A549 (cell line): Measurements from ENCODE around the gene GBF1. TPM values are rescaled to one million over a fixed set of nuclear protein-coding genes. Genes with fewer than 3 reads are reported as not detected.

ENCODE experiments used
- ATAC-seq, 2 experiments: fragments of 200-7000 bp in 1 of 2; fragments of >200 bp in 1 of 2; cut with Nextera tagmentation in 1 of 2; cut with Tn5 transposase in 1 of 2; 3 replicates each; pipeline versions ENCODE4 v1.8.0 to v1.9.1; 2018 to 2020; ENCODE audit warnings: mild to moderate bottlenecking in 1 of 2, moderate library complexity in 1 of 2
- CTCF ChIA-PET: fragments of 300-600 bp; sonication (Branson Sonifier 250); formaldehyde crosslinking; extraction: SDS; loops from one replicate; lab custom pipeline; 2021; ENCODE audit warnings: antibody characterized with exemption, inconsistent platforms; lab: Yijun Ruan, JAX
- POLR2A ChIA-PET: fragments of 350-600 bp; formaldehyde crosslinking; extraction: SDS; loops from one replicate; lab custom pipeline; 2021; ENCODE audit warnings: antibody characterized with exemption, inconsistent platforms; lab: Yijun Ruan, JAX
- DNase-seq, 2 experiments: peaks; one replicate each; pipeline versions ENCODE4 v3.0.0 to v3.0.0-alpha.2; 2011 to 2016; ENCODE audit warnings: low read depth in 1 of 2, low spot score in 1 of 2
- FAIRE-seq: peaks from 2 replicates; lab custom pipeline; 2011; peaks lifted over from hg19 to GRCh38; lab: Jason Lieb, UNC
- H3K27ac ChIP-seq, 2 experiments: fragments of >200 bp; sonication (Bioruptor Twin); formaldehyde crosslinking; 3 replicates each; pipeline ENCODE4 v1.5.1; 2016 to 2017
- H3K4me1 ChIP-seq: fragments of >200 bp; sonication (Bioruptor Twin); formaldehyde crosslinking; 3 replicates; pipeline ENCODE4 v1.6.1; 2016
- H3K4me2 ChIP-seq: fragments of >200 bp; sonication (Bioruptor Twin); formaldehyde crosslinking; 3 replicates; pipeline ENCODE4 v1.6.1; 2016
- H3K4me3 ChIP-seq: fragments of >200 bp; sonication (Bioruptor Twin); formaldehyde crosslinking; 3 replicates; pipeline ENCODE4 v1.5.1; 2016
- H3K9me3 ChIP-seq: fragments of >200 bp; sonication (Bioruptor Twin); formaldehyde crosslinking; 3 replicates; pipeline ENCODE4 v1.6.1; 2016
- CBX2 ChIP-seq: fragments of 200-600 bp; sonication (generic); IDR thresholded peaks from 2 replicates; pipeline ENCODE4 v1.6.1; 2016; ENCODE audit warnings: low read depth, mild to moderate bottlenecking, borderline replicate concordance
- CHD2 ChIP-seq: fragments of 150-350 bp; IDR thresholded peaks from 2 replicates; pipeline ENCODE4 v1.6.1; 2014; ENCODE audit warnings: low read length; ENCODE audit not compliant: partially characterized antibody
- CHD4 ChIP-seq: fragments of 200-600 bp; sonication (generic); IDR thresholded peaks from 2 replicates; pipeline ENCODE4 v1.6.1; 2016; ENCODE audit warnings: antibody characterized with exemption, mild to moderate bottlenecking, borderline replicate concordance
- FOSB ChIP-seq: fragments of 250-450 bp; sonication (Bioruptor Pico); IDR thresholded peaks from 2 replicates; pipeline ENCODE4 v1.5.0; 2020; ENCODE audit warnings: mild to moderate bottlenecking, moderate library complexity
- HDAC2 ChIP-seq: fragments of 200-600 bp; sonication (generic); IDR thresholded peaks from 2 replicates; pipeline ENCODE4 v1.6.1; 2016
- HEYL ChIP-seq: fragments of 250-450 bp; sonication (Bioruptor Pico); IDR thresholded peaks from 2 replicates; pipeline ENCODE4 v1.8.0; 2021; ENCODE audit warnings: mild to moderate bottlenecking, moderate library complexity
- HOXB13 ChIP-seq: fragments of 250-450 bp; sonication (Bioruptor Pico); IDR thresholded peaks from 2 replicates; pipeline ENCODE4 v1.5.0; 2020; ENCODE audit warnings: low read depth, mild to moderate bottlenecking, moderate library complexity
- MAZ ChIP-seq: fragments of 150-350 bp; IDR thresholded peaks from 2 replicates; pipeline ENCODE4 v1.6.1; 2014; ENCODE audit warnings: antibody characterized with exemption, low read depth, low read length, borderline replicate concordance
- NPAS2 ChIP-seq: fragments of 250-450 bp; sonication (Bioruptor Pico); IDR thresholded peaks from 2 replicates; pipeline ENCODE4 v1.8.0; 2022; ENCODE audit warnings: mild to moderate bottlenecking, moderate library complexity, borderline replicate concordance
- TFCP2L1 ChIP-seq: fragments of 250-450 bp; sonication (Bioruptor Pico); IDR thresholded peaks from 2 replicates; pipeline ENCODE4 v1.5.0; 2021; ENCODE audit warnings: mild to moderate bottlenecking
- WGBS: methylation state at CpG from one replicate; pipeline ENCODE4 v1.1.6; 2017; ENCODE audit errors: missing lambda C conversion rate; 5-methylcytosine and 5-hydroxymethylcytosine counted together
- polyA plus RNA-seq, 4 experiments: library from polyadenylated mRNA; depleted of rRNA in 3 of 4; stranded (reverse); fragments of >200 nt; fragmentation: RNase III in 1 of 4; extraction: RNeasy Plus Mini Kit Qiagen cat#74134 plus additional on column Dnase treatment in 1 of 4; gene quantifications; 2 replicates in 3 of 4; 3 replicates in 1 of 4; pipeline ENCODE4 v1.2.3, GENCODE V29; 2011 to 2017
- TF ChIP-seq, protein P1 (sequence below): fragments of >200 bp; sonication (Bioruptor Twin); formaldehyde crosslinking; IDR thresholded peaks from 2 replicates; pipeline ENCODE4 v1.6.1; 2016
- TF ChIP-seq, protein P2 (sequence below): fragments of 250-450 bp; sonication (Bioruptor Pico); IDR thresholded peaks from 2 replicates; pipeline ENCODE4 v1.5.0; 2020; ENCODE audit warnings: low read depth, mild to moderate bottlenecking, moderate library complexity
- TF ChIP-seq, protein P3 (sequence below): fragments of 200-600 bp; sonication (generic); IDR thresholded peaks from 2 replicates; pipeline ENCODE4 v1.6.1; 2016; ENCODE audit warnings: antibody characterized with exemption, mild to moderate bottlenecking, moderate library complexity
- TF ChIP-seq, protein P4 (sequence below): fragments of >200 bp; sonication (Bioruptor Twin); formaldehyde crosslinking; IDR thresholded peaks from 3 replicates; pipeline ENCODE4 v1.6.1; 2016
- TF ChIP-seq, protein P5 (sequence below): fragments of >200 bp; sonication (Bioruptor Twin); formaldehyde crosslinking; IDR thresholded peaks from 3 replicates; pipeline ENCODE4 v1.5.1; 2016

Gene GBF1
- polyA plus RNA-seq, 2 of the 4 experiments (the other 2 are of a cell fraction), result 20.4 to 21.3 TPM

DNA sequence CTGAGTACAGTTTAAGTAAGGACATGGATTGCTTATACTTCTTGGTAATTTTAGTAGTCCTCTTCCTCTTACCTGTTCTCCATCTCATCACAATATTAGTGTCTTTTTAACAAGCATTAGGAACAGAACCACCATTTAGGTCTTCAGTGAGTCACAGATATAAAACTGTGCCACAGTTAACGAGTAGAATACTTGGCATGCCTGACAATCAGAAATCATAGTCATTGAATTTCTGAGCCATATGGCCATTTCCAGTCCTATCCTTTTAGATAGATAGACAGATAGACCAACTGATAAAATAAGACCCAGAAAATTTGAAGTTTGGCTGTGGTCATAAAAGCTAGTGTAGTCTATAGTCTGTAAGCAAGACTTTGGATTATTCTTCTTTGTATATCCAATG, 71.1 kb downstream of the GBF1 start:
- ChIA-PET POLR2A (no interaction called here), CTCF (interaction anchor here (1.3 kb wide), 1 partner anchor 35 kb away, joined by 5 read pairs; no protein-coding TSS in a partner anchor)
- FAIRE-seq, result no peak
- H3K4me2 ChIP-seq, result no peak overlapping the region
- no peaks in the 10 kb centered on the region for H3K9me3 ChIP-seq
- no peak for ATAC-seq
- no peak overlapping the region for H3K27ac ChIP-seq
- DNase-seq, result no peak
- H3K4me1 ChIP-seq, result peaks cover 1% of the 10 kb centered on the region; the same call in 1 of the 3 replicates
- TF ChIP-seq, protein P1, sequence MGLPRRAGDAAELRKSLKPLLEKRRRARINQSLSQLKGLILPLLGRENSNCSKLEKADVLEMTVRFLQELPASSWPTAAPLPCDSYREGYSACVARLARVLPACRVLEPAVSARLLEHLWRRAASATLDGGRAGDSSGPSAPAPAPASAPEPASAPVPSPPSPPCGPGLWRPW, result no peak
- TF ChIP-seq CHD4, result no peak
- TF ChIP-seq TFCP2L1 (CRISPR knock-in tag), result no peak
- no peak for TF ChIP-seq HEYL (CRISPR knock-in tag)
- TF ChIP-seq MAZ, result no peak
- TF ChIP-seq, protein P2, sequence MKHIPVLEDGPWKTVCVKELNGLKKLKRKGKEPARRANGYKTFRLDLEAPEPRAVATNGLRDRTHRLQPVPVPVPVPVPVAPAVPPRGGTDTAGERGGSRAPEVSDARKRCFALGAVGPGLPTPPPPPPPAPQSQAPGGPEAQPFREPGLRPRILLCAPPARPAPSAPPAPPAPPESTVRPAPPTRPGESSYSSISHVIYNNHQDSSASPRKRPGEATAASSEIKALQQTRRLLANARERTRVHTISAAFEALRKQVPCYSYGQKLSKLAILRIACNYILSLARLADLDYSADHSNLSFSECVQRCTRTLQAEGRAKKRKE (CRISPR knock-in tag), result no peak
- TF ChIP-seq, protein P3, sequence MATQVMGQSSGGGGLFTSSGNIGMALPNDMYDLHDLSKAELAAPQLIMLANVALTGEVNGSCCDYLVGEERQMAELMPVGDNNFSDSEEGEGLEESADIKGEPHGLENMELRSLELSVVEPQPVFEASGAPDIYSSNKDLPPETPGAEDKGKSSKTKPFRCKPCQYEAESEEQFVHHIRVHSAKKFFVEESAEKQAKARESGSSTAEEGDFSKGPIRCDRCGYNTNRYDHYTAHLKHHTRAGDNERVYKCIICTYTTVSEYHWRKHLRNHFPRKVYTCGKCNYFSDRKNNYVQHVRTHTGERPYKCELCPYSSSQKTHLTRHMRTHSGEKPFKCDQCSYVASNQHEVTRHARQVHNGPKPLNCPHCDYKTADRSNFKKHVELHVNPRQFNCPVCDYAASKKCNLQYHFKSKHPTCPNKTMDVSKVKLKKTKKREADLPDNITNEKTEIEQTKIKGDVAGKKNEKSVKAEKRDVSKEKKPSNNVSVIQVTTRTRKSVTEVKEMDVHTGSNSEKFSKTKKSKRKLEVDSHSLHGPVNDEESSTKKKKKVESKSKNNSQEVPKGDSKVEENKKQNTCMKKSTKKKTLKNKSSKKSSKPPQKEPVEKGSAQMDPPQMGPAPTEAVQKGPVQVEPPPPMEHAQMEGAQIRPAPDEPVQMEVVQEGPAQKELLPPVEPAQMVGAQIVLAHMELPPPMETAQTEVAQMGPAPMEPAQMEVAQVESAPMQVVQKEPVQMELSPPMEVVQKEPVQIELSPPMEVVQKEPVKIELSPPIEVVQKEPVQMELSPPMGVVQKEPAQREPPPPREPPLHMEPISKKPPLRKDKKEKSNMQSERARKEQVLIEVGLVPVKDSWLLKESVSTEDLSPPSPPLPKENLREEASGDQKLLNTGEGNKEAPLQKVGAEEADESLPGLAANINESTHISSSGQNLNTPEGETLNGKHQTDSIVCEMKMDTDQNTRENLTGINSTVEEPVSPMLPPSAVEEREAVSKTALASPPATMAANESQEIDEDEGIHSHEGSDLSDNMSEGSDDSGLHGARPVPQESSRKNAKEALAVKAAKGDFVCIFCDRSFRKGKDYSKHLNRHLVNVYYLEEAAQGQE, result no peak
- no peak for TF ChIP-seq HDAC2
- TF ChIP-seq, protein P4, sequence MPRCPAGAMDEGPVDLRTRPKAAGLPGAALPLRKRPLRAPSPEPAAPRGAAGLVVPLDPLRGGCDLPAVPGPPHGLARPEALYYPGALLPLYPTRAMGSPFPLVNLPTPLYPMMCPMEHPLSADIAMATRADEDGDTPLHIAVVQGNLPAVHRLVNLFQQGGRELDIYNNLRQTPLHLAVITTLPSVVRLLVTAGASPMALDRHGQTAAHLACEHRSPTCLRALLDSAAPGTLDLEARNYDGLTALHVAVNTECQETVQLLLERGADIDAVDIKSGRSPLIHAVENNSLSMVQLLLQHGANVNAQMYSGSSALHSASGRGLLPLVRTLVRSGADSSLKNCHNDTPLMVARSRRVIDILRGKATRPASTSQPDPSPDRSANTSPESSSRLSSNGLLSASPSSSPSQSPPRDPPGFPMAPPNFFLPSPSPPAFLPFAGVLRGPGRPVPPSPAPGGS, result no peak
- TF ChIP-seq FOSB (CRISPR knock-in tag), result no peak
- no peak for TF ChIP-seq NPAS2 (CRISPR knock-in tag)
- no peak for TF ChIP-seq HOXB13 (CRISPR knock-in tag)
- 88% methylated on average over 1 of the region's 1 CpG for WGBS
- no peak overlapping the region for H3K4me3 ChIP-seq

DNA sequence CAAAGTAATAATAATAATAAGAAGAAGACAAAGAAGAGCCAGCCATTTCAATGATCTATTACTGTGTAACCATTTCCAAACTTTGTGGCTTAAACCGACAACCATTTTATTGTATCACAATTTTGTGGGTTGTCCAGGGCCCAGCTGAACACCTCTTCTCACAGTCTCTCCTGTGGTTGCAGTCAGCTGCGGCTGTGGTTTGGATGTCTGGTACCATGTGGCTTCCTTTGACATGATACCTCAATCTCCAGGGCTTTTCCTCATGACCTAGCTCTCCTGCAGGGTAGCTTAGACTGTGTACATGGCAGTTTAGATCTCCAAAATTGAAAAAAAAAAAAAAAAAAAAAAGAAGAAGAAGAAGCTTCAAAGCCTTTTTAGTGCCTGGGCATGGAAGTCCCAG, 77.6 kb downstream of the GBF1 start:
- no peak for DNase-seq
- ChIA-PET CTCF (interaction anchor here (0.6 to 1.6 kb wide), 8 partner anchors 10 to 483 kb away, joined by 3 to 5 read pairs (median 4); no protein-coding TSS in a partner anchor), POLR2A (interaction anchor here (0.7 kb wide), 1 partner anchor 151 kb away, joined by 3 read pairs; no protein-coding TSS in a partner anchor)
- no peak; a peak in 1 of 6 replicates for ATAC-seq
- H3K4me1 ChIP-seq, result no peaks in the 10 kb centered on the region
- no peak overlapping the region for H3K4me3 ChIP-seq
- no peak overlapping the region for H3K4me2 ChIP-seq
- TF ChIP-seq CHD2, result no peak
- TF ChIP-seq CBX2, result no peak
- TF ChIP-seq FOSB (CRISPR knock-in tag), result no peak
- TF ChIP-seq, protein P5, sequence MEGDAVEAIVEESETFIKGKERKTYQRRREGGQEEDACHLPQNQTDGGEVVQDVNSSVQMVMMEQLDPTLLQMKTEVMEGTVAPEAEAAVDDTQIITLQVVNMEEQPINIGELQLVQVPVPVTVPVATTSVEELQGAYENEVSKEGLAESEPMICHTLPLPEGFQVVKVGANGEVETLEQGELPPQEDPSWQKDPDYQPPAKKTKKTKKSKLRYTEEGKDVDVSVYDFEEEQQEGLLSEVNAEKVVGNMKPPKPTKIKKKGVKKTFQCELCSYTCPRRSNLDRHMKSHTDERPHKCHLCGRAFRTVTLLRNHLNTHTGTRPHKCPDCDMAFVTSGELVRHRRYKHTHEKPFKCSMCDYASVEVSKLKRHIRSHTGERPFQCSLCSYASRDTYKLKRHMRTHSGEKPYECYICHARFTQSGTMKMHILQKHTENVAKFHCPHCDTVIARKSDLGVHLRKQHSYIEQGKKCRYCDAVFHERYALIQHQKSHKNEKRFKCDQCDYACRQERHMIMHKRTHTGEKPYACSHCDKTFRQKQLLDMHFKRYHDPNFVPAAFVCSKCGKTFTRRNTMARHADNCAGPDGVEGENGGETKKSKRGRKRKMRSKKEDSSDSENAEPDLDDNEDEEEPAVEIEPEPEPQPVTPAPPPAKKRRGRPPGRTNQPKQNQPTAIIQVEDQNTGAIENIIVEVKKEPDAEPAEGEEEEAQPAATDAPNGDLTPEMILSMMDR, result no peak
- no peak overlapping the region for H3K27ac ChIP-seq
- 97% methylated on average over 2 of the region's 2 CpGs for WGBS
- FAIRE-seq, result no peak
- H3K9me3 ChIP-seq, result no peaks in the 10 kb centered on the region
